Ovary (tissue), 9 donors: ENCODE results near the gene LCN10. TPM values are rescaled to one million over a fixed set of nuclear protein-coding genes. Genes with fewer than 3 reads are reported as not detected.

Source experiments
- DNase-seq, 5 donors: peaks; one replicate each; pipeline ENCODE4 v3.0.0-alpha.2; 2019 to 2020
- H3K27ac ChIP-seq, 2 donors: fragments of 200-600 bp; one replicate each; pipeline versions ENCODE4 v1.5.1 to v1.8.0; 2019 to 2022
- H3K27me3 ChIP-seq: fragments of 200-600 bp; one replicate; pipeline ENCODE4 v1.8.0; 2022
- H3K36me3 ChIP-seq: fragments of 200-600 bp; sonication (generic); one replicate; pipeline ENCODE4 v1.5.1; 2019
- H3K4me1 ChIP-seq: one replicate; pipeline ENCODE4 v1.8.1; 2013; ENCODE audit warnings: mild to moderate bottlenecking, moderate library complexity; ENCODE audit not compliant: insufficient read depth
- H3K4me3 ChIP-seq: fragments of 200-600 bp; sonication (generic); one replicate; pipeline ENCODE4 v1.5.1; 2017
- H3K9me3 ChIP-seq, 2 donors: fragments of 200-600 bp in 1 of 2; sonication (generic) in 1 of 2; one replicate each; pipeline versions ENCODE4 v1.5.1 to v1.8.1; 2013 to 2019; ENCODE audit warnings: mild to moderate bottlenecking in 1 of 2, moderate library complexity in 1 of 2
- EP300 ChIP-seq: sonication (generic); formaldehyde crosslinking; IDR thresholded peaks from one replicate; pipeline ENCODE4 v1.6.1; 2017; ENCODE audit warnings: antibody characterized with exemption
- POLR2A ChIP-seq: fragments of 450-650 bp; IDR thresholded peaks from one replicate; pipeline ENCODE4 v1.6.1; 2017; ENCODE audit warnings: antibody characterized with exemption, mild to moderate bottlenecking, moderate library complexity
- WGBS, 3 donors: extraction: QIAGEN DNeasy Blood & Tissue Kit in 1 of 3; methylation state at CpG; one replicate each; pipeline versions ENCODE4 v1.1.5 to v1.1.7; 2013 to 2017; 5-methylcytosine and 5-hydroxymethylcytosine counted together
- intact Hi-C, 4 donors: fragments of 100-400 bp; cut with DNase I; formaldehyde crosslinking; loops; one replicate each; pipeline versions ENCODE4 v1.11.0 to v1.15.1; 2022 to 2023
- polyA plus RNA-seq, 2 donors: library from polyadenylated mRNA; stranded (reverse); fragments of 200-250 nt in 1 of 2; fragments of 350-450 nt in 1 of 2; fragmentation: Illumina TruSeq in 1 of 2; extraction: RNeasy Lipid Tissue Mini Kit (QIAGEN cat#74804) in 1 of 2; gene quantifications; one replicate each; pipeline ENCODE4 v1.2.3, GENCODE V29; 2013 to 2014
- total RNA-seq, 7 donors: library from RNA; depleted of rRNA in 2 of 7; stranded (reverse); fragments of >200 nt in 2 of 7; fragmentation: NEBNext Ultra II Directional in 3 of 7; extraction: Animal tissue kit (Norgen Biotek cat#: 25700) in 3 of 7; gene quantifications; one replicate each; pipeline versions ENCODE4 v1.1.0 to v1.2.4, GENCODE V29; 2016 to 2023
- TF ChIP-seq, protein P1 (sequence below), 3 donors: fragments of 450-650 bp in 2 of 3; fragments of 200-600 bp in 1 of 3; IDR thresholded peaks; one replicate each; pipeline versions ENCODE4 v1.5.1 to v1.8.0; 2016 to 2022; ENCODE audit warnings: antibody characterized with exemption in 3 of 3, mild to moderate bottlenecking in 1 of 3
- donor health status: DM: no; HTN: no; CAD: no; lungs with moderate emphysema.
- donor health status: DM: no; HTN: no; CAD: no.
- donor health status: Bipolar disorder and iron deficiency.
- donor health status: DM: yes; HTN: yes; CAD: no.
- donor health status: DM: no; HTN: no; CAD: no.
- donor health status: DM: yes; HTN: yes; CAD: no.

Gene LCN10
- total and polyA plus RNA-seq, 9 donors: 1.4 to 45.4 (median 4.5) TPM

DNA sequence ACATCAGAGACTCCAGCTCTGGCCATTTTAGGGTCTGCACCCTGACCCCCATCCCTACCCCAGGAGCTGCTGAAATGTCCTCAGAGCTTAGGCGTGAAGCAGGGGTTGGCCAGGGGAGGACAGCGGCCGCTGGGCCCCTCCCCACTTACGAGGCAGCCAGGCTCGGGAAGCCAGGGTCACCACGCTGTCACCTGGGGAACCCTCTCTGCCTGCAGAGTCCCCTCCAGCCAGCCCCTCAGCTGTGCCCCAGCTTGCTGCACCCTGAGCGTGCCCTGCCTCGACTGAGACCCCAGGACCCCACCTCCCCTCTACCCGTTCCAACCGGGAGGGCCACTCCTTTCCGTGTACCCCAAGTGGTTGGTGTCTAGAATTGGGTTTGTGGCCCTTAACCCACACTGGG is 2.7 kb downstream of the LCN10 start:
- DNase-seq: no peak
- 83 to 88% (median 86%) methylated on average over 6 to 11 of the region's 11 CpGs for WGBS, 3 donors
- H3K9me3 ChIP-seq: no peaks in the 10 kb centered on the region
- H3K4me3 ChIP-seq: no peak overlapping the region
- no peaks in the 10 kb centered on the region for H3K36me3 ChIP-seq
- intact Hi-C loops: no loop called here
- H3K27me3 ChIP-seq: no peaks in the 10 kb centered on the region
- H3K4me1 ChIP-seq: peaks cover 3% of the 10 kb centered on the region
- TF ChIP-seq EP300 (no peak), POLR2A (no peak)
- TF ChIP-seq, protein P1, sequence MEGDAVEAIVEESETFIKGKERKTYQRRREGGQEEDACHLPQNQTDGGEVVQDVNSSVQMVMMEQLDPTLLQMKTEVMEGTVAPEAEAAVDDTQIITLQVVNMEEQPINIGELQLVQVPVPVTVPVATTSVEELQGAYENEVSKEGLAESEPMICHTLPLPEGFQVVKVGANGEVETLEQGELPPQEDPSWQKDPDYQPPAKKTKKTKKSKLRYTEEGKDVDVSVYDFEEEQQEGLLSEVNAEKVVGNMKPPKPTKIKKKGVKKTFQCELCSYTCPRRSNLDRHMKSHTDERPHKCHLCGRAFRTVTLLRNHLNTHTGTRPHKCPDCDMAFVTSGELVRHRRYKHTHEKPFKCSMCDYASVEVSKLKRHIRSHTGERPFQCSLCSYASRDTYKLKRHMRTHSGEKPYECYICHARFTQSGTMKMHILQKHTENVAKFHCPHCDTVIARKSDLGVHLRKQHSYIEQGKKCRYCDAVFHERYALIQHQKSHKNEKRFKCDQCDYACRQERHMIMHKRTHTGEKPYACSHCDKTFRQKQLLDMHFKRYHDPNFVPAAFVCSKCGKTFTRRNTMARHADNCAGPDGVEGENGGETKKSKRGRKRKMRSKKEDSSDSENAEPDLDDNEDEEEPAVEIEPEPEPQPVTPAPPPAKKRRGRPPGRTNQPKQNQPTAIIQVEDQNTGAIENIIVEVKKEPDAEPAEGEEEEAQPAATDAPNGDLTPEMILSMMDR (IDR thresholded peaks at IDR 0.05): no peak
- H3K27ac ChIP-seq: no peak overlapping the region

DNA sequence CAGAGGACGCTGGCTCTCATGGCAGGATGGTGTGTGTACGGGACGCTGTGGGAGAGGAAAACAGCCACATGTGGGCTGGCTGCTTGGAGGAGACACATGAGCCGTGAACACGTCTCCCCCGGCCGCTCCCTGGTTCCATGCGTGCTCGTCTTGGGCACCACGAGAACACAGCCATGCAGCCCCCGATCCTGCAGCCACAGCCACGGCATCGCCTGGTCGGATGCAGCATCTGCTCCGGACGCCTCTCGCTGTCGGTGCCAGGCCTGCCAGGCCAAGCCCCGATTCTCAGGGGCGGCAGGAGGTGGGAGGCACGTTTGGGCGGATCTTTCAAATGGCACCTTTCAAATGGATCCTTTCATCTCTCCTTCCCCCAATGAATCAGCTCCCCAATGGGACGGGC is 3.2 kb downstream of the LCN10 start:
- Histone ChIP-seq H3K4me3 (no peak overlapping the region), H3K9me3 (no peaks in the 10 kb centered on the region), H3K27ac (no peak overlapping the region), H3K27me3 (no peaks in the 10 kb centered on the region), H3K4me1 (peaks cover 3% of the 10 kb centered on the region), H3K36me3 (no peaks in the 10 kb centered on the region)
- TF ChIP-seq, protein P1 (IDR thresholded peaks at IDR 0.05): no peak
- no peak for TF ChIP-seq POLR2A
- TF ChIP-seq EP300: no peak
- intact Hi-C loops: no loop called here
- WGBS, 3 donors: 66 to 74% (median 68%) methylated on average over 23 of the region's 23 CpGs
- DNase-seq: no peak

DNA sequence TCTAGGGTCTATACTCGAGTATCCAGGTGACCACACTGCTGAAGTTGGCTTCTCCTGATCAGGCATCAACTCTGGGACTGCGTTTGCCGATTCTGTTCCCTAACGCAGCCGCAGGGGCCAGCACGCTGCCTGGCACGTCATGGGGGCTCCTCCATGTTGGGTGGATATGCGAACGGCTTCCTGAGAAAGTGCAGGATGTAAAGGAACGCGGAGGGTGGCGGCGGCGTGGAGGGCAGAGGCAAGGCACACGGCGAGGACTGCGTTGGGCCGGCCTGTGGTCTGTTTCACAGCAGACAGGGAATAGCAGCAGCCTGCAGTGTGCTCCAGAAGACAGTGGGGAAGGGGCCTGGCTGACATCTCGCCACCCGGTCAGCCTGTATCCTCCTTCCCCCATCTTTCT is 3.8 kb downstream of the LCN10 start:
- no peak for DNase-seq
- H3K4me3 ChIP-seq: no peak overlapping the region
- H3K27me3 ChIP-seq: no peaks in the 10 kb centered on the region
- intact Hi-C loops: no loop called here
- H3K4me1 ChIP-seq: peaks cover 3% of the 10 kb centered on the region
- 90 to 92% (median 90%) methylated on average over 20 of the region's 20 CpGs for WGBS, 3 donors
- no peak overlapping the region for H3K27ac ChIP-seq
- TF ChIP-seq POLR2A (no peak), EP300 (no peak)
- TF ChIP-seq, protein P1 (IDR thresholded peaks at IDR 0.05): no peak
- no peaks in the 10 kb centered on the region for H3K9me3 ChIP-seq
- no peaks in the 10 kb centered on the region for H3K36me3 ChIP-seq

DNA sequence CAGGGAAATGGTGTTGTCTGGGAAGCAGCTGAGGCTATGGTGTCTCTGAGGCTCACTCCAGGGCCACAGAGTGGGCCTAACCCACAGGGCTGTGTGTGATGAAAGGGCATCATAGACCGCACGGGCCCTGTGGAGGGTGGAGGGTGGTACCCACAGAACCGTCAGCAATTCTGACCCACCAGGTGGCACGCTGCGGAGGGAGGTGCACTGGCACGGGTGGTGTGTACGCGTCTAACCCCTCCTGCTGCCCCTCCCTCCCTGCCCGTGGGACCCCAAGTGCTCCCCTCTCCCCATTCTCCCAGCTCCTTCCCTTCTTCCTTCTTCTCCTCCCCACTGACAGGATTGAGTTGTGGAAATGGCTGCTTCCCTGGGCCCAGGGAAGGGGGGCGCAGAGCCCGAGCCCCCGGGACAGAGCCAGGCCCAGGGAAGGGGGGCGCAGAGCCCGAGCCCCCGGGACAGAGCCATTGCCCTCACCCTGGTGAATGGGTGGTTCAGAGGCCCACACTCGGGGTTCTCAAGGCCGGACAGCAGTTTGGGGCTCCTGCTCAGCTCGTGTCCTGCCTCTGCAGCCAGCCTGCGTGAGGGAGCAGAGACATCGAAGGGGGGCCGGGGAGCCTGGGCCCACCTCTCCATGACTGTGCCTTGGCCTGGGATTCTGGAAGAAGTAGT is 6.8 kb downstream of the LCN10 start:
- TF ChIP-seq, protein P1 (IDR thresholded peaks at IDR 0.05): no peak
- no peak for TF ChIP-seq POLR2A
- no peak for TF ChIP-seq EP300
- Histone ChIP-seq H3K27ac (no peak overlapping the region), H3K4me3 (no peak overlapping the region), H3K4me1 (peaks cover under 1% of the 10 kb centered on the region), H3K9me3 (no peaks in the 10 kb centered on the region), H3K27me3 (no peaks in the 10 kb centered on the region), H3K36me3 (no peaks in the 10 kb centered on the region)
- 60 to 67% (median 66%) methylated on average over 18 to 21 of the region's 21 CpGs for WGBS, 3 donors
- intact Hi-C loops: no loop called here
- no peak for DNase-seq
